Fibroblast of upper back skin (primary cell): ENCODE results near the gene OR2F2.
A peak's percentile ranks its signal among the peaks of the same experiment; 100 is the strongest.

Experiments used
- DNase-seq: peaks from one replicate; pipeline ENCODE4 v3.0.0-alpha.2; 2013

Gene OR2F2

DNA sequence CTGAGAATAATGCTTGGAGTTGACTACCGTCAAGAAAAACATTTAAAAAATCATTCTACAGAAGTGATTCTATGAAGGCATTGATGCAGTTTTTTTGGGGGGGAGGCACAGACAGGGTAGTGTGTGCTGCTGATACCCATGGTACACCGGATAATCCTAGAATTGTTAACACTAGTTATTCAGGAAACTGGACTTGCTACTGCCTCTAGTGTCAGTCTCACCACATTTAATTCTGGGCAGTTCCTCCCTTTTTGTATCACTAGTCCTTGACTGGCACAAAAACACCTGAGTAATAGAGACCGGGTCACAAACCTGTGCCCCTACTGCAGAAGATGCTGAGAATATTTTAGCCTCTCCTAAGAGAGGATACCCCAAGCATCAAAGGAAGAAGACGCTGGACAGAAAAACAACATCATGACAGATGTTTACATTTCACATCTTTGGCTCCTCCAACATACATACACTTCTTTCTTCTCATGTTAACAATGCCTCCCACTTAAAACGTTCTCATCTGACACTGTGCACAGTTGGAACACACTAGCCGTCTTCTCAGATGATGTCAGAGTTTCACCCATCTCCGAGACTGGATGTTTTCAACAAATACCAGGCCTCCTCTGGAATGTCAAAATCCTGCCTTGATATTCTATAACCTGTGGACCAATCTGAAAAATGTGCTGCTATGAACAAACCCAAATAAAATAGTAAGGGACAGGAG, 19.9 kb upstream of the OR2F2 start:
- DNase-seq: no peak

DNA sequence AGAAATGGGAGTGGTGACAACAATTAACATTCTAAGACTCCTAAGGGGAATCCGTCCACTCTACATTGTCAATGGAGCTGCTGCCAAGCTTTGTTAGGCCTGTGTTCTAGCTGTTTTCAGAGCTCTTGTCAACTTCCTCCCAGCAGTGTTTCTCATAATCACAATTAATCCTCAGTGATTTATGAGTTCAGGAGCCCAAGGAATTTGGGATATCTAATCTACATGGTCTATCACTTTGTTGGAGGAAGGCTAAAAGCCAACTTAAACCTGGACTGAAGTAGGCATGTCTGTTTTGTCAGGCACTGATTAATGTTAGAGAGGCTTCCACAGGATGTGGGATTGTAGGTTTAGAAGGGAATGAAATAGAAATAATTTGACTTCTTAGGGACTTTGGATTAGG, 10.2 kb upstream of the OR2F2 start:
- no peak for DNase-seq

DNA sequence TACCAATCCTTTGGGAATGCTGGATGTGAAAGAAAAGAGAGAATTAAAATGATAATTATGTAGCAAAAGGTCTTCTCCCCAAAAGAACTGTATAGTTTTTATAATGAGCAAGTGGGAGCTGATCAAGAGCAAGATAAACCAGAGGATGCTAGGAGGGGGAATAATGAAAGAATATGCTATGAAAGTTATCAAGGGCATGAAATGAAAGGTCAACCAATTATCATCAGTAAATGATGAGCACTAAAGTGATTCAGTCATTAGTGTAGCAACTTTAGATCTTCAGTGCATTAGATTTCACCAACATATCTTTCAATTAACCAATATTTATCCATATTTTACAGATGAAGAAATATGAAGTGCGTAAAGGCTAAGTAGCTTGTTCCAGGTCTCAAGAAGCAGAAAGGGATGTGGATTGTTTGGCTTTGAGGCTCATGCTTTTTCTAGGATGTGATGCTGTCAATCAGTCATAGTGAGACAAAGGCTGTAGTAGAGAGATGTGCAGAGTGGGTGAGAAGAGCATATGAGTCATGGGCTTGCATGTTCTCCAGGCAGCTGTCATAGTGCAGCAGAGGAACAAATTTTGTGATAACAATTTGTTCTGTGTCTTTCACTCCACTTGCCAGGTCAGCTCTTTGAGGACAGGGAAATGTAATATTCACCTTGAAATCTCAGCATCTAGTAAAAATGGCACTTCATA, 5.7 kb upstream of the OR2F2 start:
- no peak for DNase-seq

DNA sequence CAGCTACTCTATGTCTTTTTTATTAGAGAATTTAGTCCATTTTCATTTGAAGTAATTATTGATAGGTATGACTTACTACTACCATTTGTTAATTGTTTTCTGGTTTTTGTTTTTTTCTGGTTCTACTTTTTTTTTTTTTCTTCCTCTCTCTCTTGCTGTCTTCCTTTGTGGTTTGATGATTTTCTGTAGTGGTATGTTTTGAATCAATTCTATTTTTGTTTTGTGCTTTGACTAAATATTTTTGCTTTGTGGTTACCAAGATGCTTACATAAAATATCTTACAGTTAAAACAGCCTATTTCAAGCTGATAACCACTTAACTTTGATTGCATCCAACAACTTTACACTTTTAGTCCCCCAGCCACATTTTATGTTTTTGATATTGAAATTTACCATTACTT, 3.3 kb upstream of the OR2F2 start:
- no peak for DNase-seq

DNA sequence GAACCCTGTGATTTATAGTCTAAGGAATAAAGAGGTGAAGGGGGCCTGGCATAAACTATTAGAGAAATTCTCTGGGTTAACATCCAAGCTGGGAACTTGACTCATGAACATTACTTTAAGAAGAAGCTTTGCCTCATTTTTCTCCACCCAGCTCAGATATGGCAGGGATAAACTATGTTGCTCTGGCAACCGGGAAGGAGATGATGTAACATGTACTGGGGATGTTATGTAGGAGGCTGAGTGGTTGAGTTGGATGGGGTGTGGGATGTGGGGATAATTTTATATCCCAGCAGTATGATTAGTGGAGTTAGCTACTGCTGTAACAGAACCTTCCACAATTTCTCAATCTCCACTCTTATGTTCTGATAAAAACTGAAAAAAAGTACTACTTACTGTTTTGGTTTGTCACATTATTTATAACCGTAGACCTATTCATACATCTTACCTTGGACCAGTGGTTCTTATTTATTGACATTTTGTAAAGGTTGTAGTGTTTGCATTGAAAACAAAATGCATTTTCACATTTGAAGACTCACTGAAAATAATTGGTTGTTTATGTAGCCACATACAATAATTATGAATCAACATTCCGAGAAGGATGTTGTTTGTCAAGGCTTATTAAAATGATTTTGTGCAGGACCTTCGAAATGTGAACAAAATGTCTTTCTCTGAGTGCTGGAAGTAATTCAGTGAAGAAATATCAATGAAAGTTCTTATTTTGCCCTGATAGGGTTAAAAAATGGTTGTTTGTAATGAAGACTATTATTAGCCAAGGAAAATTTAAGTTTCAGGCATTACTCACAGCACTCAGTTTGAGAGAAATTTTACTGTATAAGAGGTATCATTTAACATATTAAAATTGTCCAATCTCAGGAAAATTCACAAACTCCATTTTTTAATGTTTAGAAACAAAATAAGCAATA, 1.3 kb downstream of the OR2F2 start:
- DNase-seq: peak; percentile 69

DNA sequence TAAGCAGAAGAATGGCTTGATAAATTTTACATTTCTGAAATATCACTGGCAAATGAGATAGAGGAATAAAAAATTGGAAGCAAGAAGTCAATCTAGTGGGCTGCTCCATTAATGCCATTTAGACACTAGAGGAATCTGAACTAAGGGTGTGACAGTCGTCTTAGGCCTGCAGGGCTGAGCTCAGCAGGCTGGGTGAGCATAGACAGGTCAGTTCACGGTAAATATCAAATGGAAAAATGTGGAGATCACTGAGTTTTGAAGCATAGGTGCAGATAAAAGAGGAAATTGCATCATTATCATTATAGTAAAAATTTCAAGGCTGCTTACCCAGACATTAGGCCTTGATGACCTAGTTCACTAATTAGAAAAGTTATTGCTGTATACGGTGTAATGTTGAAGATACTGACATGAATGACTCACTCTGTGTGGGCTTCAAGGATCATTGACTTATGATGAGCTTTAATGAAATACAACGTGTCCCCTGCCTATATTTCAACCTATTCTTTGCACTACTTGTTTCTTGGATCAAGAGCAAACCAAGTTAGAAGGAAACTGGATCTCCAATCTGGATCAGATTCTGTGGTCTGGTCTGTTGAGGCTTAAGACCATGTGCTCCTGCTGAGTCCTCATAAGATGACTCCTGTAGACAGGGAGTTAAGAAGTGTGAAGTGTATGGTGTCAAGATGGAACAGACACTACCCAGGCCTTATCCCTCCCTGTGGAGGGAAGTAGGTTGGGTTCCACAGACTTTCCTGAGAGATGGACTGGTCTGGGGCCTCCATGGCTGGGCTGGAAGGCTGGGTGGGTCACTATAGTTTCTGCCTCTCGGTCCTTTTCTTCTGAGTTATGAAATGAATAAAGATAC, 3.6 kb downstream of the OR2F2 start:
- DNase-seq: no peak

DNA sequence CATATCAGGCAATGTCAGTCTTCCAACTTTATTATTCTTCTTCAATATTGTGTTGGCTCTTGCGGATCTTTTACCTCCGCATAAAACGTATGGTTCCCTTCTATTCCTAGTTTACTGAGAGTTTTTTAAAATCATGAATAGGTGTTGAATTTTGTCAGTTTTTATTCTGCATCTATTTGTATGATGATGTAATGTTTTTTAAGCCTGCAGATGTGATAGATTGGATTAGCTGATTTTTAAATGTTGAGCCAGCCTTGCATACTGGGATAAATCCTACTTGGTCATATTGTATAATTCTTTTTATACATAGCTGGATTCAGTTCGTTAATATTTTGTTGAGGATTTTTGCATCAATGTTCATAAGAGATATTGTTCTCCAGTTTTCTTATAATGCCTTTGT, 10.4 kb downstream of the OR2F2 start:
- no peak for DNase-seq

DNA sequence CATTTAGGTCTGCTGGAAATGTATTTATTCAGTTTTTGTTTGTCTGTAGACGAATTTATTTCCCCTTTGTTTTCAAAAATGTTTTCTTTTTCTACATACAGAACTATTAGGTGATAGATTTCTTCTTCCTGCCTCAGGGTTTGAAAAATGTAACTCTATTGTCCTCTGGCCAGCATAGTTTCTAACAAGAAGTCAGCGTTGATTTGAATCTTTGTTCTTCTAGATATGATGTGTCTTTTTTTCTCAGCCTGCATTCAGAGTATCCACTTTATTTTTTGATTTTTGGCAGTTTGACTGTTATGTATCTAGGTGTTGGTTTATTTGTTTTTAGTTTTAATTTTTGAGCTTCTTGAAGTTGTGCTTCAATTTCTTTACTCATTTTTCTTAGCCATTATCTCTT, 12.1 kb downstream of the OR2F2 start:
- DNase-seq: no peak

DNA sequence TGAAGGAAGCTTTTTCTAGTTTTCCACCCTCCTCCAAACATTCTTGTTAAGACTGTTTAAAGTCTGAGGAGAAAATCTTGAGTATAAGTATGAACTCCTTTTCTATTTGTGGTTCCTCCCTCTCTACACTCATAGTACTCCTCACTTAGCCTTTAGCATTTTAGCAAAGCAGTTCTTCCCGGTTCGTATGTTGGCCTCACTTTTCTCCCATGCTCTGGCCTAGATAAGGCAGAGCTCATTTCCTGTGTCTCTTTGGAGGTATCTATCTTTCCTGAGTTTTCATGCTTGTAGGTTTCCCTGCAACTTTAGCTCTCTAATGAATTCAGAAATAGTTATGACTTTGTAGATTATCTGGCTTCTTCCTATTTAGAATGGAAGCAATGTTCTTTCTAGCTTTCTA, 13.7 kb downstream of the OR2F2 start:
- no peak for DNase-seq

DNA sequence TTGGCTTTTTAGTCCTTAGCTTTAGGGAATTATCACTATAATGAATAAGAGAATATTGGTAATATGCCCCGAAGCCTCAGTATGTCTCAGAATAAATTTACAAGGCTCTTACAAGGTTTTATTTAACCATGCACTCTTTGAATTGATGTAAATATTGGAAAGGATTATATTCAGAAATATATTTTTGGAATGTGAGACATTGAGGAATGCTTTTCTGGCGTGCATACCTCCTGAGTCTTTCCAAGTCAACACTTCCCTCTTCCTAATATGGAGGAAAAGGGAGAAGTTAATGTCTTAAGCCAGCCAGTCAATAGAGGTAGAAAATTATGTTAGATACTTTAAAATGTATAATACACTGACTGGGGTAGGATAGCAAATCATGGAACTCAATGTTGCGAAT, 18.4 kb downstream of the OR2F2 start:
- DNase-seq: peak; percentile 15

DNA sequence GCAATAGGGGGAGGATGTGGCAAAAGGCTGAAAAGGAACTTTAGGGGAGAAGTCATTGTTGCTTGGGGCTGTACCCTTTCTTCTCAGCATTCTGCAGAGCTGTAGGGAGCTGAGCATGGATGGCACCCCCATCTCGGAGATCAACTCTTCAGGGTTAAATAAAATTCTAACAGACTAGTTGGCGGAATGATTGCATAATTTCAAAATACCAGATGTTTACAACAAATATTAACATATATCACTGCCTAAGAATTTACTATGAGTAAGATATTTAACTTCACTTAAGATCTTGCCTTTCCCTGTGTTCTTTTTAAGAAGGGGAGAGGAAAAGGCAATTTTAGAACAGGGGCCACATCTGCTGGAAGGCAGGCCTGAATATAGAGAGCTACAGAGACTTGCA, 19.1 kb downstream of the OR2F2 start:
- no peak for DNase-seq

DNA sequence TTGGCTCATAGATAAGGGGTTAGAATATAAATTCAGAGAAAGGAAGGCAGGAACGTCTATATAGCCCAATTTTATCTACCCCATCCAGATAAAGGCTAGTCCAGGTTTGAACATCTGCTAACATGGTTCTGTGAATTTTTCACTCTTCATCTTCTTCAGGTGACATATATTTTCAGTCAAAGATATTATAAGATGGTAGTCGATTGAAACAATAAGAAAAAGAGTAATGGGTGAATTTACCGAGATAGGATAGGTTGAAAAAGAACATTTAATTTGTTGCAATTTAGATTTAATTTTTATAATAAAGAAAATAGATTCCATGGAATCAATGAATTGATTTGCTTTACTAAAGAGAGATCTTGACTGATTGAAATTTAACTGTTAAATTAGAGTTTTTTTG, 19.5 kb downstream of the OR2F2 start, which contains the start of gene OR2F1:
TSS of gene OR2F1 (plus strand) at position 301 of the 400 bp plus-strand sequence. CDS start 5,127 bp downstream, outside the sequence.
- no peak for DNase-seq

DNA sequence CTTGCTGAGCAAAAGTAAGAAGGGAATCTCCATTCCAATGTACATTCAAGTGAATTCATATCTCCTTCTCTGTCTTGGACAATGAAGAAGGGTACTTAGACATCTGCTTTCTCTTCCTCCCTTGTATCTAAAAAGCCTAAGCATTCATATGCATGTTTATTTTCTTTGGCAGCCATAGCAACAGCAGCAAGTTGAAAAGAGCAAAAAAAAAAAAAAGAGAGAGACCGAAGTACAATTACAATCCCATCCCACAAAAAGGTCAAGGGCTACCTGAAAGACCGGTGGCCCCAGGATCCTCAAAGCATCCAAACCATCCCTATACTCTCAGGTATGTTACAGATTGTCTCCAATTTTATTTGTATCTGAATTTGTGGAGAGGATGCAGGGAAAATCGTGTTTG, 23.7 kb downstream of the OR2F2 start:
- DNase-seq: no peak

DNA sequence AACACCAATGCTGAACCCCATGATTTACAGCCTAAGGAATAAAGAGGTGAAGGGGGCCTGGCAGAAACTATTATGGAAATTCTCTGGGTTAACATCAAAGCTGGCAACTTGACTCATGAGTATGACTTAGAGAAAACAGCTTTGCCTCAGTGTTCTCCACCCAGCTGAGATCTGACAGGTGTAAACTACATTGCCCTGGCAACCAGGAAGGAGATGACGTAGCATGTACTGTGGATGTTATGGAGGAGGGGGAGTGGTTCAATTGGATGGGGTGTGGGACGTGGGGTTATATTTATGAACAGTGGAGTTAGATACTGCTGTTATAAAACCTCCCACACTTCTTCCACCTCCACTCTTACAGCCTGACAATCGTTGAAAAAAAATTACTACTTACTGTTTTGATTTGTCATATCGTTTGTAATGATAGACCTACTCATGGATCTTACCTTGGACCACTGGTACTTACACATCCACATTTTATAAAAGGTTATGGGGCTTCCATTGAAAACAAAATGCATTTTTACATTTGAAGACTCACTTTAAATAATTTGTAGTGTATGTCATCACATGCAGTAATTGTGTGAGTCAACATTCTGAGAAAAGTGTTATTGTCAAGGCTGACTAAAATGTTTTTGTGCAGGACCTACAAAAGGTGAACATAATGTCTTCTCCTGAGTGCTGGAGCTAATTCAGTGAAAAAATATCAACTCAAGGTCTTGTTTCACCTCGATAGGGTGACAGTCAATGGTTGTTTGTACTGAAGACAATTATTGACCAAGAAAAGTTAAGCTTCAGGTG, 26.0 kb downstream of the OR2F2 start:
- no peak for DNase-seq

DNA sequence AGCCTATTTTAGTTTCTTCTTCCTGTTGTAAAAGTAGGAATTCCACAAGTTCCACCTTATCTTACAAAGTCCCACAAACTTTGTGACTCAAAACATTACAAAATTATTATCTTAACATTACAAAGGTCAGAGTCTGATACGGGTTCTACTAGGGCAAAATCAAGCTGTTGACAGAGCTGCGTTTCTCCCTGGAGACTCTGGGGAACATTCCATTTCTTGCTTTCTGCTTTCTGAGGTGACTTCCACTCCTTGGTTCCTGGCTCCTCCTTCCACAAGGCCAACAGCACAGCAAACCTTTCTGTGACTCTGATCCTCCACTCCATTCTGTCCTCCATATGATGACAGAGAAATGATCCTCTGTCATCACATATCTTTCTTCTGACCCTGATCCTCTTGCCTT, 30.2 kb downstream of the OR2F2 start:
- no peak for DNase-seq

DNA sequence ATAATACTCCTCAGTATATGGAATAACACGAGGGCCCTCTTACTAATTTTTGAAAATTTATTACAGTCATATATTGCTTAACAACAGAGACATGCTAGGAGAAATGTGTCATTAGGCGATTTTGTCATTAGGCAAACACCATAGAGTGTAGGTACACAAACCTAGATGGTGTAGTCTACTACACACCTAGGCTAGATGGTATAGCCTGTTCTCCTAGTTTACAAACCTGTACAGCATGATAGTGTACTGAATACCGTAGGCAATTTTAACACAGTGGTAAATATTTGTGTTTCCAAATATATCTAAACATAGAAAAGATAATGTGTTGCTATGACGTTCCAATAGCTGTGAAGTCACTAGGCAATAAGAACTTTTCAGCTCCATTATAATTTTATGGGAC, 32.4 kb downstream of the OR2F2 start:
- no peak for DNase-seq

DNA sequence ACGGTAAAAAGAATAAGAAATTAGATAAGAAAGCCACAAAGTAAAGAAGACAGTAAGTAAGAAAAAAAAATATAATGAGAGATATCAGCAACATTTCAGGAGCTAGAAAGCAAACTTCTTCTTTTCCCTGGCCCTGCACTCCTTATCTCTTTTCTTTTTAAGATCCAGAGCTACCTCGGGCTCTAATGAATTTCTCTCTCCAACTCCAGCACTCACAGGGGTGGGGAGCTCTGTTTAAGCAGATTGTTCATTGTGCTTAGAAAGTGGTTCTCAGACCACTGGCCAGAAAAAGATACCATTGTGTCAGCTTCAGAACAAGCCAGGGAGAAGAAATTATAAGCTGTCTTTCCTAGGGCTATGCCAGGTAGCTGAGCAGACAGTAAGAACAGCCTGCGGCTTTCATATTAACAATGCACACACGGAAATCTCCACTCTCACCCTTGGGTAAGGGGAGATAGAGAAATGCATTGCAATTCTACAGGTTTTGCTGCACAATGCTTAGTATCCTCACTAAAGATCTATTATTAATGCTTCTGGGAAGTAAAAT, 38.9 kb downstream of the OR2F2 start:
- DNase-seq: no peak

DNA sequence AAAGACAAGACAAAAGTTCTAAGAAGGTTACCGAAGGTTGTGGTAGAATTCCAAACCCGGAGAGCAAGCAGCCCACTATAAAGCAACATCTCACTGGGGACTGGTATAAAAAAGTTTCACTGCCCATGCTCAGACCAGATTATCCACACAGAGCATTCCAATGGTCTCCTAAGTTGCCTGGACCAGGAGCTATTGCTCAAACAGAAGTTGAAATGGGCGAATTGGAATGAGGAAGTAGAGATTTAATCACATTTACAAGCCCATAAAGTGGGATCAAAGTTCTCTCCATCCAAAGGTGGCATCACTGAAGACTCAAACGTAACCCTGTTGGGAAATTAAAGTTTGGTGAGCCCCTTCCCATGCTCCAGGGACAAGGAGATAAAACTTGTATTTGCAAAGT, 39.4 kb downstream of the OR2F2 start:
- no peak for DNase-seq

DNA sequence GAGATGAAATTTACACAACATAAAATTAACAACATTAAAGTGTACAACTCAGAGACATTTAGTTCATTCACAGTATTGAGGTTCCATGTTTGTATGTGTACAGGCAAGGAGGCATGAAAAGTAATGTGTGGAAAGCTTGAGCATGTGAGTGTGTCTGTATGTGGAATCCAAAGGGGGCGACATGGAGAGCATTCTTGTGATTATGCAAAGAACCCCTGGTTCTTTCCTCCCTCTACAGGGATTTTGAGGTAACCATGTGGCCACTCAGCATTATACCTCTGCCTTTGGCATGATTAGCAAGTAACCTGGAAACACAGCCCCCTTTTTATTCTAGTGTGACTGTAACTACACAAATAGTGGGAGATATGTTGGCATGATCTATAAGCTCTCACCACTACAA, 40.6 kb downstream of the OR2F2 start:
- DNase-seq: no peak

DNA sequence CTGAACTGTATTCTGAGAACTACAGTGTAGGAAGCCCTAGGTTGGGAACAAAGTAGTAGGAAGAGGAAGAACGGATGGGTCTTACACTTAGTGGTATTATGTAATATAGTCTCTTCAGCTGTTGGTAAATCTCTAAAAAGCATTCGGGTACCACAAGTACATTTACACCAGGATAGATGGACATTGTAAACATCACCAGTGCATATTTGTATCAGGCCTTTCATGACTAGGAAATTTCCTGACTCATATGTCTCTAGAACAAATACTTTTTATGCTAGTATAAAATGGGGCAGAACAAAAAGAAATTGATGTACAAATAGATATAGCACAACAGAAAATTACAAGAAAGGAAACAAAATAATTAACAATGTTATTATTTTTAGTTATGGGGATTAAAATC, 43.6 kb downstream of the OR2F2 start:
- no peak for DNase-seq

DNA sequence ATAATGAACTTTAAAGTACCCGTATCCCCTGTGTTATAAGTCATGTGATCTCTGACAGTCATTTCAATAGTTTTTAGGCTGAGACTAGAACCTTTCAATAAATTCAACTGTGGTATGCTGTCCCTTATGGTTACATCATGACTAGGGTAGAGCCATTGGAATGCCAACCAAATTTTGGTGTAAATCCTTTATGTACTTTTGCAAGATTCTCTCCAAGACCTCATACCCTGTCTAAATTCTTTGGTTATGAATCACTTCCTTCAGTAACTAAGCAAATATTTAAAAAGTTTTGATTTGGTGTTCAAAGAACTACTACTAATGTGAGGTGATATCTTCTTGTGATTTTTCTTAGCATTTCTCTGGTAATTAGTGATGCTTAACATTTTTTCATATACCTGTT, 44.3 kb downstream of the OR2F2 start:
- peak; percentile 59 for DNase-seq

DNA sequence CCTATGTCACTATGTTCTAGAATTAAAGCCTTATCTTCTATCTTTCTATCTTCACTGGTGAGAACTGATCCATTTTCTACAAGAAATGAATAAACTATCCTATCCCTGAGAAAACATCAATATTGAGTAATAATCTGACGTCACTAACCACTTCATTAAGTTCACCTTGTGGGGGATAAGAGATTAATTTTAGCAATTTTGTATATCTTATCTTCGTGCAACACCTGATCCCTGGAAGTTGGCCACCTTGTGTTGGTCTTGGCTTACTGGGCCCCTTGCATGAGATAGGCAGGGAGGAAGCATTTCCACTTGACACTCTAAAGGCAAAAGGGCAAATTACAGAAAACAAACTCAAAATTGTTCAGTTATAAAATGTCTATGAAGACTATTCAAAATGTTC, 45.0 kb downstream of the OR2F2 start:
- no peak for DNase-seq
